ENCODE measurements around the gene ZIC2. TPM values are rescaled to one million over a fixed set of nuclear protein-coding genes. Genes with fewer than 3 reads are reported as not detected.
"Not testable (repeated sequence)": the region's sequence is repeated elsewhere in the genome, so short reads cannot be mapped to it uniquely, and the experiment has no call there.

The ZIC2 gene
- total RNA-seq: not detected
- long read RNA-seq: 0 reads

GRCh38 chr13:99981735-99982035 is at the start of gene ZIC2:
Gene ZIC2, plus strand, starts transcription at chr13:99981784. Its CDS starts 281 bp downstream, at chr13:99982065.
- DNase-seq (ENCODE audit: low spot score): no peak

- no peak for DNase-seq (ENCODE audit: low spot score)
Measured at GRCh38 chr13:99932912-99933311, 48.7 kb upstream of the ZIC2 start.

- no peak for DNase-seq (ENCODE audit: low spot score)
Measured at GRCh38 chr13:99935772-99936171, 45.8 kb upstream of the ZIC2 start.

GRCh38 chr13:99938635-99939034 is 42.9 kb upstream of the ZIC2 start:
- peak; percentile 24 for DNase-seq (ENCODE audit: low spot score)

GRCh38 chr13:99941086-99941485 is 40.5 kb upstream of the ZIC2 start:
- DNase-seq (ENCODE audit: low spot score): peak; percentile 14

GRCh38 chr13:99941911-99942310 is 39.7 kb upstream of the ZIC2 start:
- DNase-seq (ENCODE audit: low spot score): peak; percentile 45

- DNase-seq (ENCODE audit: low spot score): no peak
Measured at GRCh38 chr13:99944102-99944501, 37.5 kb upstream of the ZIC2 start.

GRCh38 chr13:99944606-99945005 is 37.0 kb upstream of the ZIC2 start:
- peak; percentile 81 for DNase-seq (ENCODE audit: low spot score)

- not testable (repeated sequence) for DNase-seq (ENCODE audit: low spot score)
Measured at GRCh38 chr13:99945515-99945914, 36.1 kb upstream of the ZIC2 start.

GRCh38 chr13:99947666-99948065 is 33.9 kb upstream of the ZIC2 start:
- DNase-seq (ENCODE audit: low spot score): no peak

- no peak for DNase-seq (ENCODE audit: low spot score)
Measured at GRCh38 chr13:99948411-99948810, 33.2 kb upstream of the ZIC2 start.

GRCh38 chr13:99948907-99949678 is 32.5 kb upstream of the ZIC2 start:
- DNase-seq (ENCODE audit: low spot score): no peak

- DNase-seq (ENCODE audit: low spot score): no peak
Measured at GRCh38 chr13:99949679-99950413, 31.7 kb upstream of the ZIC2 start.

- peak; percentile 64 for DNase-seq (ENCODE audit: low spot score)
Measured at GRCh38 chr13:99951666-99952065, 29.9 kb upstream of the ZIC2 start.

- DNase-seq (ENCODE audit: low spot score): no peak
Measured at GRCh38 chr13:99953138-99953755, 28.3 kb upstream of the ZIC2 start.

- DNase-seq (ENCODE audit: low spot score): no peak
Measured at GRCh38 chr13:99955107-99955746, 26.4 kb upstream of the ZIC2 start.

GRCh38 chr13:99955747-99956472 is 25.7 kb upstream of the ZIC2 start:
- DNase-seq (ENCODE audit: low spot score): no peak

- DNase-seq (ENCODE audit: low spot score): no peak
Measured at GRCh38 chr13:99956473-99957349, 24.9 kb upstream of the ZIC2 start.

GRCh38 chr13:99958406-99959126 is 23.0 kb upstream of the ZIC2 start:
- DNase-seq (ENCODE audit: low spot score): no peak
